HepG2 (cell line): ENCODE data around the gene IRF2. TPM values are rescaled to one million over a fixed set of nuclear protein-coding genes. Genes with fewer than 3 reads are reported as not detected.

Experiments used
- BCL6 ChIP-seq: IDR thresholded peaks from 2 replicates; pipeline ENCODE4 v1.6.1; 2016; ENCODE audit warnings: missing genetic modification reagents, missing compliant biosample characterization
- CCAR2 ChIP-seq: fragments of 200-400 bp; formaldehyde crosslinking; optimal IDR thresholded peaks from 2 replicates; pipeline ENCODE3; 2018; ENCODE audit warnings: low read depth, mild to moderate bottlenecking, low read length, moderate library complexity
- DMAP1 ChIP-seq: IDR thresholded peaks from 2 replicates; pipeline ENCODE4 v1.6.1; 2016
- DNMT3B ChIP-seq: conservative IDR thresholded peaks from 2 replicates; pipeline ENCODE4 v1.6.1; 2016; ENCODE audit warnings: missing biosample characterization, control low read depth
- ETV5 ChIP-seq: IDR thresholded peaks from 2 replicates; pipeline ENCODE4 v1.6.1; 2018; ENCODE audit warnings: missing biosample characterization, missing genetic modification reagents, inconsistent platforms, borderline replicate concordance
- KMT2A ChIP-seq: sonication (generic); formaldehyde crosslinking; IDR thresholded peaks from 2 replicates; pipeline ENCODE4 v1.4.0; 2020; ENCODE audit warnings: missing genetic modification reagents
- MIER3 ChIP-seq: IDR thresholded peaks from 2 replicates; pipeline ENCODE4 v1.6.1; 2016; ENCODE audit warnings: missing compliant biosample characterization, borderline replicate concordance
- MIXL1 ChIP-seq: IDR thresholded peaks from 2 replicates; pipeline ENCODE4 v1.6.1; 2016
- NFIC ChIP-seq: IDR thresholded peaks from 2 replicates; pipeline ENCODE4 v1.6.1; 2012; ENCODE audit warnings: mild to moderate bottlenecking, low read length, inconsistent platforms
- RCOR2 ChIP-seq: IDR thresholded peaks from 2 replicates; pipeline ENCODE4 v1.6.1; 2016; ENCODE audit warnings: missing biosample characterization, missing genetic modification reagents
- REPIN1 ChIP-seq: sonication (generic); formaldehyde crosslinking; IDR thresholded peaks from 2 replicates; pipeline ENCODE4 v1.8.0; 2022; ENCODE audit warnings: missing genetic modification reagents, low read depth, mild to moderate bottlenecking, borderline replicate concordance
- SALL1 ChIP-seq: sonication (generic); formaldehyde crosslinking; IDR thresholded peaks from 2 replicates; pipeline ENCODE4 v1.8.0; 2022; ENCODE audit warnings: mild to moderate bottlenecking, missing genetic modification reagents
- SIN3A ChIP-seq: IDR thresholded peaks from 2 replicates; pipeline ENCODE4 v1.6.1; 2011; ENCODE audit warnings: low read depth, mild to moderate bottlenecking, control low read depth, low read length, borderline replicate concordance
- SKI ChIP-seq: fragments of 450-650 bp; IDR thresholded peaks from one replicate; pipeline ENCODE4 v1.6.1; 2018; ENCODE audit warnings: mild to moderate bottlenecking; ENCODE audit not compliant: partially characterized antibody
- SPEN ChIP-seq: sonication (generic); formaldehyde crosslinking; IDR thresholded peaks from 2 replicates; pipeline ENCODE4 v1.5.1; 2020; ENCODE audit warnings: low read depth, mild to moderate bottlenecking, missing genetic modification reagents
- TEAD3 ChIP-seq: optimal IDR thresholded peaks from 2 replicates; pipeline ENCODE3; 2016; ENCODE audit warnings: borderline replicate concordance
- U2AF2 ChIP-seq: fragments of 200-400 bp; formaldehyde crosslinking; IDR thresholded peaks from 2 replicates; pipeline ENCODE4 v1.6.1; 2017; ENCODE audit warnings: low read depth, mild to moderate bottlenecking, low read length
- XRCC5 ChIP-seq: fragments of 200-400 bp; formaldehyde crosslinking; optimal IDR thresholded peaks from 2 replicates; pipeline ENCODE3; 2017; ENCODE audit warnings: mild to moderate bottlenecking, low read length
- ZNF10 ChIP-seq: sonication (generic); formaldehyde crosslinking; IDR thresholded peaks from 2 replicates; pipeline ENCODE4 v1.4.0; 2020; ENCODE audit warnings: mild to moderate bottlenecking, low read depth, missing genetic modification reagents, borderline replicate concordance
- ZNF225 ChIP-seq: sonication (generic); formaldehyde crosslinking; IDR thresholded peaks from 2 replicates; pipeline ENCODE4 v1.4.0; 2020; ENCODE audit warnings: mild to moderate bottlenecking, missing genetic modification reagents
- ZNF234 ChIP-seq: sonication (generic); formaldehyde crosslinking; conservative IDR thresholded peaks from 2 replicates; pipeline ENCODE4 v1.5.1; 2020; ENCODE audit warnings: mild to moderate bottlenecking, missing genetic modification reagents
- ZSCAN25 ChIP-seq: sonication (generic); formaldehyde crosslinking; IDR thresholded peaks from 2 replicates; pipeline ENCODE4 v1.8.0; 2022; ENCODE audit warnings: mild to moderate bottlenecking, missing genetic modification reagents
- polyA plus RNA-seq, 8 experiments: library from polyadenylated mRNA; depleted of rRNA in 3 of 8; stranded (reverse) in 7 of 8; unstranded in 1 of 8; fragments of >200 nt; fragmentation: Illumina TruSeq in 4 of 8; extraction: Trizol in 4 of 8; gene quantifications; 2 replicates each; pipeline versions ENCODE4 v1.2.1 to v1.2.3, GENCODE V29; 2011 to 2016; ENCODE audit warnings: low read depth in 4 of 8, missing spikeins in 1 of 8, mixed read lengths in 1 of 8; ENCODE audit not compliant: insufficient read depth in 1 of 8
- total RNA-seq, 5 experiments: library from RNA; depleted of rRNA; stranded (reverse); fragments of >200 nt; fragmentation: Illumina TruSeq; extraction: Trizol; gene quantifications; 2 replicates each; pipeline ENCODE4 v1.2.3, GENCODE V29; 2016; ENCODE audit warnings: low read depth in 1 of 5
- TF ChIP-seq, protein P1 (sequence below): sonication (generic); formaldehyde crosslinking; IDR thresholded peaks from 2 replicates; pipeline ENCODE4 v1.5.0; 2020; ENCODE audit warnings: mild to moderate bottlenecking, low read depth, missing genetic modification reagents, borderline replicate concordance
- TF ChIP-seq, protein P2 (sequence below): sonication (generic); formaldehyde crosslinking; IDR thresholded peaks from 2 replicates; pipeline ENCODE4 v1.4.0; 2020; ENCODE audit warnings: missing genetic modification reagents
- TF ChIP-seq, protein P3 (sequence below): sonication (generic); formaldehyde crosslinking; IDR thresholded peaks from 2 replicates; pipeline ENCODE4 v1.4.0; 2020; ENCODE audit warnings: mild to moderate bottlenecking, missing genetic modification reagents
- TF ChIP-seq, protein P4 (sequence below): sonication (generic); formaldehyde crosslinking; IDR thresholded peaks from 2 replicates; pipeline ENCODE4 v1.4.0; 2020; ENCODE audit warnings: missing genetic modification reagents, borderline replicate concordance
- TF ChIP-seq, protein P5 (sequence below): sonication (generic); formaldehyde crosslinking; conservative IDR thresholded peaks from 2 replicates; pipeline ENCODE4 v1.4.0; 2020; ENCODE audit warnings: missing genetic modification reagents
- TF ChIP-seq, protein P6 (sequence below): IDR thresholded peaks from 2 replicates; pipeline ENCODE4 v1.6.1; 2016

The IRF2 gene
- total and polyA plus RNA-seq, 2 of the 13 experiments (the other 11 are each of a cell fraction or from before 2014, with no cell fraction given) = 15.5 to 28.8 TPM

DNA sequence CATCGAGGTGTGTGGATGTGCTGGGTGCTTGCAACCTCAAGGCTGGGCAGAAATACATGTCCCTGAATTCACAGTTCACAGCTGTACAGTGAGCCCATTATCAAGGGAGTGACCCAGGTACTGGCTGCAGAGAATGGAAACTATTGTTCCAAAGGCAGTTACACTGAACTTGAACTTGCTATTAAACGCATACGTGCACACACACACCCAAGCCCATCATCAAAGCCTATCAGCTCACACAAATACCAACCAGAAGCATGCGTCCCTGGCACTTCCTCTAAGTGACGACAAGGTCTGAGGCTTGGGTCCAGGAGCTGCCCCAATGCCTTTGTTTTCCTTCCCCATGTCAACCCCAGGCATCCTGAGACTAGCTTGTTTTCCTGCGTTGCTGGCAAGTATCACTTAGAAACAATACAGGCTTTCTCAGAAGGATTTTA lies 88.6 kb downstream of the IRF2 start (continued):
- TF ChIP-seq KMT2A (CRISPR knock-in tag) (0 out of 2 replicates have a peak, but pooled peaks have one; percentile 29), RCOR2 (CRISPR knock-in tag) (peak; percentile 85), NFIC (no peak; the same call in 1 of the 2 replicates), SKI (peak; percentile 94), DMAP1 (CRISPR knock-in tag) (no peak), DNMT3B (CRISPR knock-in tag) (0 out of 2 replicates have a peak, but pooled peaks have one; percentile 39), MIER3 (CRISPR knock-in tag) (peak; percentile 86; the same call in 1 of the 2 replicates), ZNF225 (CRISPR knock-in tag) (no peak), XRCC5 (no peak), MIXL1 (CRISPR knock-in tag) (peak; percentile 66; the same call in 1 of the 2 replicates), ETV5 (CRISPR knock-in tag) (peak; percentile 88), SALL1 (peak; percentile 92), SIN3A (no peak), CCAR2 (no peak), U2AF2 (no peak), ZSCAN25 (CRISPR knock-in tag) (peak; percentile 44; the same call in 1 of the 2 replicates), BCL6 (CRISPR knock-in tag) (peak; percentile 90), ZNF10 (CRISPR knock-in tag) (no peak), SPEN (CRISPR knock-in tag) (peak; percentile 35; the same call in 1 of the 2 replicates), ZNF234 (no peak), TEAD3 (CRISPR knock-in tag) (peak; percentile 95), REPIN1 (CRISPR knock-in tag) (no peak)
- TF ChIP-seq, protein P1, sequence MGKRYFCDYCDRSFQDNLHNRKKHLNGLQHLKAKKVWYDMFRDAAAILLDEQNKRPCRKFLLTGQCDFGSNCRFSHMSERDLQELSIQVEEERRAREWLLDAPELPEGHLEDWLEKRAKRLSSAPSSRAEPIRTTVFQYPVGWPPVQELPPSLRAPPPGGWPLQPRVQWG (CRISPR knock-in tag) = no peak
- TF ChIP-seq, protein P2, sequence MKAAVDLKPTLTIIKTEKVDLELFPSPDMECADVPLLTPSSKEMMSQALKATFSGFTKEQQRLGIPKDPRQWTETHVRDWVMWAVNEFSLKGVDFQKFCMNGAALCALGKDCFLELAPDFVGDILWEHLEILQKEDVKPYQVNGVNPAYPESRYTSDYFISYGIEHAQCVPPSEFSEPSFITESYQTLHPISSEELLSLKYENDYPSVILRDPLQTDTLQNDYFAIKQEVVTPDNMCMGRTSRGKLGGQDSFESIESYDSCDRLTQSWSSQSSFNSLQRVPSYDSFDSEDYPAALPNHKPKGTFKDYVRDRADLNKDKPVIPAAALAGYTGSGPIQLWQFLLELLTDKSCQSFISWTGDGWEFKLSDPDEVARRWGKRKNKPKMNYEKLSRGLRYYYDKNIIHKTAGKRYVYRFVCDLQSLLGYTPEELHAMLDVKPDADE (CRISPR knock-in tag) = no peak
- TF ChIP-seq, protein P3, sequence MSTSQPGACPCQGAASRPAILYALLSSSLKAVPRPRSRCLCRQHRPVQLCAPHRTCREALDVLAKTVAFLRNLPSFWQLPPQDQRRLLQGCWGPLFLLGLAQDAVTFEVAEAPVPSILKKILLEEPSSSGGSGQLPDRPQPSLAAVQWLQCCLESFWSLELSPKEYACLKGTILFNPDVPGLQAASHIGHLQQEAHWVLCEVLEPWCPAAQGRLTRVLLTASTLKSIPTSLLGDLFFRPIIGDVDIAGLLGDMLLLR (CRISPR knock-in tag) = no peak
- TF ChIP-seq, protein P4, sequence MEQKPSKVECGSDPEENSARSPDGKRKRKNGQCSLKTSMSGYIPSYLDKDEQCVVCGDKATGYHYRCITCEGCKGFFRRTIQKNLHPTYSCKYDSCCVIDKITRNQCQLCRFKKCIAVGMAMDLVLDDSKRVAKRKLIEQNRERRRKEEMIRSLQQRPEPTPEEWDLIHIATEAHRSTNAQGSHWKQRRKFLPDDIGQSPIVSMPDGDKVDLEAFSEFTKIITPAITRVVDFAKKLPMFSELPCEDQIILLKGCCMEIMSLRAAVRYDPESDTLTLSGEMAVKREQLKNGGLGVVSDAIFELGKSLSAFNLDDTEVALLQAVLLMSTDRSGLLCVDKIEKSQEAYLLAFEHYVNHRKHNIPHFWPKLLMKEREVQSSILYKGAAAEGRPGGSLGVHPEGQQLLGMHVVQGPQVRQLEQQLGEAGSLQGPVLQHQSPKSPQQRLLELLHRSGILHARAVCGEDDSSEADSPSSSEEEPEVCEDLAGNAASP (CRISPR knock-in tag) = peak; percentile 83; the same call in 1 of the 2 replicates
- TF ChIP-seq, protein P5, sequence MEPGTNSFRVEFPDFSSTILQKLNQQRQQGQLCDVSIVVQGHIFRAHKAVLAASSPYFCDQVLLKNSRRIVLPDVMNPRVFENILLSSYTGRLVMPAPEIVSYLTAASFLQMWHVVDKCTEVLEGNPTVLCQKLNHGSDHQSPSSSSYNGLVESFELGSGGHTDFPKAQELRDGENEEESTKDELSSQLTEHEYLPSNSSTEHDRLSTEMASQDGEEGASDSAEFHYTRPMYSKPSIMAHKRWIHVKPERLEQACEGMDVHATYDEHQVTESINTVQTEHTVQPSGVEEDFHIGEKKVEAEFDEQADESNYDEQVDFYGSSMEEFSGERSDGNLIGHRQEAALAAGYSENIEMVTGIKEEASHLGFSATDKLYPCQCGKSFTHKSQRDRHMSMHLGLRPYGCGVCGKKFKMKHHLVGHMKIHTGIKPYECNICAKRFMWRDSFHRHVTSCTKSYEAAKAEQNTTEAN (CRISPR knock-in tag) = peak; percentile 78
- TF ChIP-seq, protein P6, sequence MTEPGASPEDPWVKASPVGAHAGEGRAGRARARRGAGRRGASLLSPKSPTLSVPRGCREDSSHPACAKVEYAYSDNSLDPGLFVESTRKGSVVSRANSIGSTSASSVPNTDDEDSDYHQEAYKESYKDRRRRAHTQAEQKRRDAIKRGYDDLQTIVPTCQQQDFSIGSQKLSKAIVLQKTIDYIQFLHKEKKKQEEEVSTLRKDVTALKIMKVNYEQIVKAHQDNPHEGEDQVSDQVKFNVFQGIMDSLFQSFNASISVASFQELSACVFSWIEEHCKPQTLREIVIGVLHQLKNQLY (CRISPR knock-in tag) = peak; percentile 77; the same call in 1 of the 2 replicates
